ENCODE data around the gene PTPRN2. TPM values are rescaled to one million over a fixed set of nuclear protein-coding genes. Genes with fewer than 3 reads are reported as not detected.

Gene PTPRN2
- total and polyA plus RNA-seq, 2 of the 13 experiments (the other 11 are each of a cell fraction or from before 2014, with no cell fraction given), result 2.5 to 24.2 TPM

- ATAC-seq (no peak), FAIRE-seq (no peak), DNase-seq (ENCODE audit: low spot score) (no peak)
- no TSS peak for BruUV-seq (replicated peaks)
- in situ Hi-C loops (cut with HindIII; ENCODE audit: extremely low pct_ligation_motif_present, low pct_unique_long_range_greater_than_20kb) (no loop called here), intact Hi-C loops (cut with micrococcal nuclease; ENCODE audit: unreplicated experiment) (no loop called here)
- Histone ChIP-seq H3K79me2 (ENCODE audit: insufficient read depth, low read length) (peaks cover 3% of the 10 kb centered on the region), H3K36me3 (replicated peaks in 1 of 2; ENCODE audit: control insufficient read depth in 1 of 2, insufficient read depth in 2 of 2, low read length in 2 of 2) (no peaks in the 10 kb centered on the region), H3K9ac (ENCODE audit: insufficient read depth, low read depth, low read length) (no peak overlapping the region), H3K4me3 (replicated peaks in 1 of 3; ENCODE audit: insufficient read depth in 1 of 3, low read depth in 2 of 3, low read length in 3 of 3) (no peak overlapping the region), H3K27me3 (ENCODE audit: control insufficient read depth in 1 of 2, insufficient read depth in 2 of 2, low read length in 2 of 2) (no peaks in the 10 kb centered on the region; a peak in 1 of 5 replicates), H4K20me1 (ENCODE audit: insufficient read depth, low read length) (peaks cover 44% of the 10 kb centered on the region), H3K4me2 (ENCODE audit: low read depth, low read length) (no peak overlapping the region), H3K4me1 (ENCODE audit: insufficient read depth, low read length) (no peaks in the 10 kb centered on the region), H3K9me3 (ENCODE audit: low read length) (no peaks in the 10 kb centered on the region), H2AFZ (ENCODE audit: low read length) (no peak overlapping the region), H3K27ac (ENCODE audit: extremely low read length, insufficient read depth, low read length) (no peak overlapping the region)
- ChIA-PET CTCF (ENCODE audit: low intra/inter-chr PET ratio, low total read pairs) (no interaction called here), POLR2A (no interaction called here)
- 84% methylated on average over 4 of the region's 4 CpGs for WGBS (ENCODE audit: low lambda C conversion rate)
- no peak for TF ChIP-seq ZZZ3 (CRISPR knock-in tag; IDR thresholded peaks at IDR 0.05; ENCODE audit: borderline replicate concordance)
- 0 out of 2 replicates have a peak, but pooled peaks have one; percentile 49 for TF ChIP-seq PLRG1 (conservative IDR thresholded peaks at IDR 0.05)
- TF ChIP-seq CREB1 (IDR thresholded peaks at IDR 0.05), result peak; percentile 98
- no peak for TF ChIP-seq CREB1 (CRISPR knock-in tag; IDR thresholded peaks at IDR 0.05)
- TF ChIP-seq LBX2 (CRISPR knock-in tag; IDR thresholded peaks at IDR 0.05; ENCODE audit: borderline replicate concordance), result no peak
- no peak for TF ChIP-seq RELA (CRISPR knock-in tag; IDR thresholded peaks at IDR 0.05)
- no peak for TF ChIP-seq TMF1 (CRISPR knock-in tag; IDR thresholded peaks at IDR 0.05; ENCODE audit: low read depth)
- TF ChIP-seq ZNF781 (CRISPR knock-in tag; IDR thresholded peaks at IDR 0.05; ENCODE audit: borderline replicate concordance, not compliant biosample characterization), result no peak
- peak; percentile 84 for TF ChIP-seq ATF7 (IDR thresholded peaks at IDR 0.05)
- TF ChIP-seq ATF7 (CRISPR knock-in tag; IDR thresholded peaks at IDR 0.05), result no peak
- TF ChIP-seq POGK (CRISPR knock-in tag; conservative IDR thresholded peaks at IDR 0.05), result no peak
- no peak for TF ChIP-seq BRCA1 (CRISPR knock-in tag; IDR thresholded peaks at IDR 0.05)
- TF ChIP-seq HIVEP1 (CRISPR knock-in tag; IDR thresholded peaks at IDR 0.05), result no peak
- TF ChIP-seq SNAPC4 (CRISPR knock-in tag; IDR thresholded peaks at IDR 0.05), result no peak
- no peak for TF ChIP-seq ZNF431 (CRISPR knock-in tag; IDR thresholded peaks at IDR 0.05; ENCODE audit: borderline replicate concordance, low read depth)
- peak; percentile 80; the same call in 1 of the 2 replicates for TF ChIP-seq NBN (conservative IDR thresholded peaks at IDR 0.05)
- TF ChIP-seq CCDC6 (CRISPR knock-in tag; IDR thresholded peaks at IDR 0.05), result no peak
- TF ChIP-seq ZSCAN25 (CRISPR knock-in tag; IDR thresholded peaks at IDR 0.05), result no peak
- TF ChIP-seq PHB2 (IDR thresholded peaks at IDR 0.05; ENCODE audit: partially characterized antibody), result peak; percentile 18
- TF ChIP-seq KDM2A (CRISPR knock-in tag; IDR thresholded peaks at IDR 0.05; ENCODE audit: borderline replicate concordance, low read depth), result no peak
- TF ChIP-seq FOXK2 (IDR thresholded peaks at IDR 0.05), result peak; percentile 17; the same call in 1 of the 2 replicates
- no peak for TF ChIP-seq ZNF674 (CRISPR knock-in tag; IDR thresholded peaks at IDR 0.05; ENCODE audit: low read depth)
These were observed 124.3 kb downstream of the PTPRN2 start for GRCh38 chr7:158463317-158463716.
